HepG2 (cell line): ENCODE measurements around the gene MAP3K8. TPM values are rescaled to one million over a fixed set of nuclear protein-coding genes. Genes with fewer than 3 reads are reported as not detected.

ENCODE experiments used
- FOSL2 ChIP-seq: sonication (generic); formaldehyde crosslinking; IDR thresholded peaks from 2 replicates; pipeline ENCODE4 v1.4.0; 2020; ENCODE audit warnings: missing genetic modification reagents
- HHEX ChIP-seq: IDR thresholded peaks from 2 replicates; pipeline ENCODE4 v1.6.1; 2016; ENCODE audit warnings: control low read depth
- IRF2 ChIP-seq: IDR thresholded peaks from 2 replicates; pipeline ENCODE4 v1.6.1; 2018; ENCODE audit warnings: missing genetic modification reagents, missing compliant biosample characterization
- MAZ ChIP-seq, 2 experiments: sonication (generic) in 1 of 2; formaldehyde crosslinking in 1 of 2; IDR thresholded peaks; 2 replicates each; pipeline versions ENCODE4 v1.5.0 to v1.6.1; 2012 to 2020; ENCODE audit warnings: low read depth in 2 of 2, mild to moderate bottlenecking in 2 of 2, borderline replicate concordance in 1 of 2, improper control_type of control experiment in 1 of 2, low read length in 1 of 2, missing genetic modification reagents in 1 of 2, moderate library complexity in 1 of 2
- MED1 ChIP-seq: sonication (generic); formaldehyde crosslinking; IDR thresholded peaks from 2 replicates; pipeline ENCODE4 v1.4.0; 2020; ENCODE audit warnings: missing genetic modification reagents
- PHF21A ChIP-seq: sonication (generic); formaldehyde crosslinking; IDR thresholded peaks from 2 replicates; pipeline ENCODE4 v1.5.0; 2020; ENCODE audit warnings: mild to moderate bottlenecking, missing genetic modification reagents
- POLR2G ChIP-seq: fragments of 200-400 bp; formaldehyde crosslinking; IDR thresholded peaks from 2 replicates; pipeline ENCODE4 v1.6.1; 2018; ENCODE audit warnings: mild to moderate bottlenecking, low read depth, low read length, moderate library complexity
- RFX5 ChIP-seq: IDR thresholded peaks from 2 replicates; pipeline ENCODE4 v1.6.1; 2011; ENCODE audit warnings: low read depth, low read length, improper control_type of control experiment
- SMAD9 ChIP-seq: sonication (generic); formaldehyde crosslinking; IDR thresholded peaks from 2 replicates; pipeline ENCODE4 v1.5.1; 2020; ENCODE audit warnings: mild to moderate bottlenecking, missing genetic modification reagents
- SOX13 ChIP-seq, 3 experiments: fragments of 450-650 bp in 1 of 3; sonication (generic) in 1 of 3; formaldehyde crosslinking in 1 of 3; IDR thresholded peaks in 2 of 3; conservative IDR thresholded peaks in 1 of 3; 2 replicates each; pipeline versions ENCODE4 v1.5.0 to v1.6.1; 2016 to 2020; ENCODE audit warnings: antibody characterized with exemption in 1 of 3, mild to moderate bottlenecking in 1 of 3, missing compliant biosample characterization in 1 of 3, missing genetic modification reagents in 1 of 3, moderate library complexity in 1 of 3
- SP5 ChIP-seq: IDR thresholded peaks from 2 replicates; pipeline ENCODE4 v1.6.1; 2016; ENCODE audit warnings: low read depth, borderline replicate concordance
- ZNF230 ChIP-seq: sonication (generic); formaldehyde crosslinking; IDR thresholded peaks from 2 replicates; pipeline ENCODE4 v1.4.0; 2020; ENCODE audit warnings: mild to moderate bottlenecking, missing genetic modification reagents
- ZNF350 ChIP-seq: sonication (generic); formaldehyde crosslinking; IDR thresholded peaks from 2 replicates; pipeline ENCODE4 v1.4.0; 2020; ENCODE audit warnings: mild to moderate bottlenecking, low read depth, missing genetic modification reagents, borderline replicate concordance
- ZNF605 ChIP-seq: sonication (generic); formaldehyde crosslinking; IDR thresholded peaks from 2 replicates; pipeline ENCODE4 v1.8.0; 2022; ENCODE audit warnings: mild to moderate bottlenecking, missing genetic modification reagents
- polyA plus RNA-seq, 8 experiments: library from polyadenylated mRNA; depleted of rRNA in 3 of 8; stranded (reverse) in 7 of 8; unstranded in 1 of 8; fragments of >200 nt; fragmentation: Illumina TruSeq in 4 of 8; extraction: Trizol in 4 of 8; gene quantifications; 2 replicates each; pipeline versions ENCODE4 v1.2.1 to v1.2.3, GENCODE V29; 2011 to 2016; ENCODE audit warnings: low read depth in 4 of 8, missing spikeins in 1 of 8, mixed read lengths in 1 of 8; ENCODE audit not compliant: insufficient read depth in 1 of 8
- total RNA-seq, 5 experiments: library from RNA; depleted of rRNA; stranded (reverse); fragments of >200 nt; fragmentation: Illumina TruSeq; extraction: Trizol; gene quantifications; 2 replicates each; pipeline ENCODE4 v1.2.3, GENCODE V29; 2016; ENCODE audit warnings: low read depth in 1 of 5
- TF ChIP-seq, protein P1 (sequence below): sonication (generic); formaldehyde crosslinking; IDR thresholded peaks from 2 replicates; pipeline ENCODE4 v1.4.0; 2020; ENCODE audit warnings: missing genetic modification reagents, mild to moderate bottlenecking, borderline replicate concordance
- TF ChIP-seq, protein P2 (sequence below): sonication (generic); formaldehyde crosslinking; IDR thresholded peaks from 2 replicates; pipeline ENCODE4 v1.4.0; 2020; ENCODE audit warnings: mild to moderate bottlenecking, missing genetic modification reagents
- TF ChIP-seq, protein P3 (sequence below): sonication (generic); formaldehyde crosslinking; IDR thresholded peaks from 2 replicates; pipeline ENCODE4 v1.4.0; 2020; ENCODE audit warnings: missing genetic modification reagents, mild to moderate bottlenecking, borderline replicate concordance
- TF ChIP-seq, protein P4 (sequence below): sonication (generic); formaldehyde crosslinking; IDR thresholded peaks from 2 replicates; pipeline ENCODE4 v1.5.1; 2020; ENCODE audit warnings: missing genetic modification reagents, mild to moderate bottlenecking, borderline replicate concordance
- TF ChIP-seq, protein P5 (sequence below): IDR thresholded peaks from 2 replicates; pipeline ENCODE4 v1.6.1; 2016; ENCODE audit warnings: low read depth, borderline replicate concordance
- TF ChIP-seq, protein P6 (sequence below): sonication (generic); formaldehyde crosslinking; IDR thresholded peaks from 2 replicates; pipeline ENCODE4 v1.4.0; 2020; ENCODE audit warnings: missing genetic modification reagents

The MAP3K8 gene
- total and polyA plus RNA-seq, 2 of the 13 experiments (the other 11 are each of a cell fraction or from before 2014, with no cell fraction given): 19.3 to 37.9 TPM

DNA sequence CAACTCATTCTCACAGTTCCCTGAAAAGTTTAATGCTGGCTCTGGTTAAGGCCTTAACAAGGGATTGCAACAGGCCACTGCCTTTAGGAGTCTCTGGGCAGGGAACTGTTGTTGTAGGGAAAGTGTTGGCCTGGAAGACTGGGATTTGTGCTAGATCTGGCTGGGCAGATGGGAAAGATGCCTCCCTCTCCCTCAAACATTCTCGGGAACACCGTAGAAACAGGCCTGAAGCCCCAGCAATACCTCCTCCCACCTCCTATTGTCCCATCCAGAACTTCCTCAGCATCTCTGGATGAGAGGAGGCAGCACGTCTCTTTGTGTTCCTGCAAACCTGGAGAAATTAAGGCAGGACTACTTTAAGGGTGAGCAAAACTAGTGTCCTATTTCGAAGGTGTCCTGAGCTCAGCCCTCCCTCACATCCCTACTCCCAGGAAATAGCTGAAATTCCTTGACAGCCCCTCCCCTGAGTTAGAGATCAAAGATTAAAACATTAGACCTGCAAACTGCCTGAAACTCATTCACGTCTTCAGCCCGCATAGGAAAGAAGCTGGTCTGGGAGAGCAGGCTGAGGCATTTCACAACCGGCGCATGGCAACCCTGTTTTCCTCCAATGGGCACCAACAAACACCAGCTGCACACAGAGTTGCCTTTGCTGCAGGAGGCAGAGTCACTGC is 10.9 kb upstream of the MAP3K8 start (continued):
- TF ChIP-seq, protein P1, sequence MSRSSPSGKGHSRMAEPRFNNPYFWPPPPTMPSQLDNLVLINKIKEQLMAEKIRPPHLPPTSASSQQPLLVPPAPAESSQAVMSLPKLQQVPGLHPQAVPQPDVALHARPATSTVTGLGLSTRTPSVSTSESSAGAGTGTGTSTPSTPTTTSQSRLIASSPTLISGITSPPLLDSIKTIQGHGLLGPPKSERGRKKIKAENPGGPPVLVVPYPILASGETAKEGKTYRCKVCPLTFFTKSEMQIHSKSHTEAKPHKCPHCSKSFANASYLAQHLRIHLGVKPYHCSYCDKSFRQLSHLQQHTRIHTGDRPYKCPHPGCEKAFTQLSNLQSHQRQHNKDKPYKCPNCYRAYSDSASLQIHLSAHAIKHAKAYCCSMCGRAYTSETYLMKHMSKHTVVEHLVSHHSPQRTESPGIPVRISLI (CRISPR knock-in tag): 0 out of 2 replicates have a peak, but pooled peaks have one; percentile 15
- TF ChIP-seq SMAD9 (CRISPR knock-in tag) (no peak), FOSL2 (CRISPR knock-in tag) (peak; percentile 36), SOX13 (IDR thresholded peaks at IDR 0.05) (no peak), SOX13 (CRISPR knock-in tag; conservative IDR thresholded peaks at IDR 0.05 in 1 of 2, IDR thresholded peaks at IDR 0.05 in 1 of 2) (peak in 1 of 2 experiments; percentile 45; a peak in 1 of 4 replicates), PHF21A (CRISPR knock-in tag) (peak; percentile 77), ZNF230 (CRISPR knock-in tag) (no peak), MED1 (CRISPR knock-in tag) (peak; percentile 87), POLR2G (peak; percentile 37; the same call in 1 of the 2 replicates), HHEX (CRISPR knock-in tag) (no peak), ZNF605 (CRISPR knock-in tag) (no peak), SP5 (peak; percentile 82), ZNF350 (CRISPR knock-in tag) (peak; percentile 51; the same call in 1 of the 2 replicates), RFX5 (peak; percentile 44; the same call in 1 of the 2 replicates), IRF2 (CRISPR knock-in tag) (peak; percentile 44; the same call in 1 of the 2 replicates), MAZ (IDR thresholded peaks at IDR 0.05; ENCODE audit: borderline replicate concordance, low read depth, low read length) (no peak), MAZ (CRISPR knock-in tag; IDR thresholded peaks at IDR 0.05; ENCODE audit: low read depth) (0 out of 2 replicates have a peak, but pooled peaks have one; percentile 25)
- TF ChIP-seq, protein P2, sequence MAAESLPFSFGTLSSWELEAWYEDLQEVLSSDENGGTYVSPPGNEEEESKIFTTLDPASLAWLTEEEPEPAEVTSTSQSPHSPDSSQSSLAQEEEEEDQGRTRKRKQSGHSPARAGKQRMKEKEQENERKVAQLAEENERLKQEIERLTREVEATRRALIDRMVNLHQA: no peak
- TF ChIP-seq, protein P3, sequence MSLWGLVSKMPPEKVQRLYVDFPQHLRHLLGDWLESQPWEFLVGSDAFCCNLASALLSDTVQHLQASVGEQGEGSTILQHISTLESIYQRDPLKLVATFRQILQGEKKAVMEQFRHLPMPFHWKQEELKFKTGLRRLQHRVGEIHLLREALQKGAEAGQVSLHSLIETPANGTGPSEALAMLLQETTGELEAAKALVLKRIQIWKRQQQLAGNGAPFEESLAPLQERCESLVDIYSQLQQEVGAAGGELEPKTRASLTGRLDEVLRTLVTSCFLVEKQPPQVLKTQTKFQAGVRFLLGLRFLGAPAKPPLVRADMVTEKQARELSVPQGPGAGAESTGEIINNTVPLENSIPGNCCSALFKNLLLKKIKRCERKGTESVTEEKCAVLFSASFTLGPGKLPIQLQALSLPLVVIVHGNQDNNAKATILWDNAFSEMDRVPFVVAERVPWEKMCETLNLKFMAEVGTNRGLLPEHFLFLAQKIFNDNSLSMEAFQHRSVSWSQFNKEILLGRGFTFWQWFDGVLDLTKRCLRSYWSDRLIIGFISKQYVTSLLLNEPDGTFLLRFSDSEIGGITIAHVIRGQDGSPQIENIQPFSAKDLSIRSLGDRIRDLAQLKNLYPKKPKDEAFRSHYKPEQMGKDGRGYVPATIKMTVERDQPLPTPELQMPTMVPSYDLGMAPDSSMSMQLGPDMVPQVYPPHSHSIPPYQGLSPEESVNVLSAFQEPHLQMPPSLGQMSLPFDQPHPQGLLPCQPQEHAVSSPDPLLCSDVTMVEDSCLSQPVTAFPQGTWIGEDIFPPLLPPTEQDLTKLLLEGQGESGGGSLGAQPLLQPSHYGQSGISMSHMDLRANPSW (CRISPR knock-in tag): peak; percentile 31; the same call in 1 of the 2 replicates
- TF ChIP-seq, protein P4, sequence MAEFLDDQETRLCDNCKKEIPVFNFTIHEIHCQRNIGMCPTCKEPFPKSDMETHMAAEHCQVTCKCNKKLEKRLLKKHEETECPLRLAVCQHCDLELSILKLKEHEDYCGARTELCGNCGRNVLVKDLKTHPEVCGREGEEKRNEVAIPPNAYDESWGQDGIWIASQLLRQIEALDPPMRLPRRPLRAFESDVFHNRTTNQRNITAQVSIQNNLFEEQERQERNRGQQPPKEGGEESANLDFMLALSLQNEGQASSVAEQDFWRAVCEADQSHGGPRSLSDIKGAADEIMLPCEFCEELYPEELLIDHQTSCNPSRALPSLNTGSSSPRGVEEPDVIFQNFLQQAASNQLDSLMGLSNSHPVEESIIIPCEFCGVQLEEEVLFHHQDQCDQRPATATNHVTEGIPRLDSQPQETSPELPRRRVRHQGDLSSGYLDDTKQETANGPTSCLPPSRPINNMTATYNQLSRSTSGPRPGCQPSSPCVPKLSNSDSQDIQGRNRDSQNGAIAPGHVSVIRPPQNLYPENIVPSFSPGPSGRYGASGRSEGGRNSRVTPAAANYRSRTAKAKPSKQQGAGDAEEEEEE (CRISPR knock-in tag): no peak
- TF ChIP-seq, protein P5, sequence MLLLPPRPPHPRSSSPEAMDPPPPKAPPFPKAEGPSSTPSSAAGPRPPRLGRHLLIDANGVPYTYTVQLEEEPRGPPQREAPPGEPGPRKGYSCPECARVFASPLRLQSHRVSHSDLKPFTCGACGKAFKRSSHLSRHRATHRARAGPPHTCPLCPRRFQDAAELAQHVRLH: 0 out of 2 replicates have a peak, but pooled peaks have one; percentile 1
- TF ChIP-seq, protein P6, sequence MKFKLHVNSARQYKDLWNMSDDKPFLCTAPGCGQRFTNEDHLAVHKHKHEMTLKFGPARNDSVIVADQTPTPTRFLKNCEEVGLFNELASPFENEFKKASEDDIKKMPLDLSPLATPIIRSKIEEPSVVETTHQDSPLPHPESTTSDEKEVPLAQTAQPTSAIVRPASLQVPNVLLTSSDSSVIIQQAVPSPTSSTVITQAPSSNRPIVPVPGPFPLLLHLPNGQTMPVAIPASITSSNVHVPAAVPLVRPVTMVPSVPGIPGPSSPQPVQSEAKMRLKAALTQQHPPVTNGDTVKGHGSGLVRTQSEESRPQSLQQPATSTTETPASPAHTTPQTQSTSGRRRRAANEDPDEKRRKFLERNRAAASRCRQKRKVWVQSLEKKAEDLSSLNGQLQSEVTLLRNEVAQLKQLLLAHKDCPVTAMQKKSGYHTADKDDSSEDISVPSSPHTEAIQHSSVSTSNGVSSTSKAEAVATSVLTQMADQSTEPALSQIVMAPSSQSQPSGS (CRISPR knock-in tag): no peak
